Smooth muscle cell of the pulmonary artery (primary cell): ENCODE measurements around the gene FOXF2. TPM values are rescaled to one million over a fixed set of nuclear protein-coding genes. Genes with fewer than 3 reads are reported as not detected.

Source experiments
- total RNA-seq: library from RNA; depleted of rRNA; stranded (reverse); fragments of >200 nt; gene quantifications from 2 replicates; pipeline ENCODE4 v1.2.3, GENCODE V29; 2014

FOXF2 gene
- total RNA-seq: 0.78 and 5.2 TPM in 2 replicates

GRCh38 chr6:1389369-1390132, at the start of gene FOXF2:
TSS of gene FOXF2 (plus strand) at chr6:1389576. CDS start at chr6:1389948, 372 bp downstream.

Other genes starting within 250 kb of the FOXF2 start
- gene FOXQ1, start 77.5 kb upstream of the FOXF2 start, total RNA-seq: 0.03 TPM in 1 of 2 replicates, not detected in the other
- 8.2 and 19.5 TPM in 2 replicates for gene FOXC1, start 220.3 kb downstream of the FOXF2 start, total RNA-seq